ENCODE results near the gene GTPBP3. TPM values are rescaled to one million over a fixed set of nuclear protein-coding genes. Genes with fewer than 3 reads are reported as not detected.

The GTPBP3 gene
- total and polyA plus RNA-seq, 9 of the 15 experiments (the other 6 are each of a cell fraction or from before 2014, with no cell fraction given), result 4.9 to 124 (median 22.6) TPM

- TF ChIP-seq SOX6 (IDR thresholded peaks at IDR 0.05) (peak; percentile 58), PHF21A (IDR thresholded peaks at IDR 0.05; ENCODE audit: borderline replicate concordance, low read depth) (peak; percentile 69; the same call in 1 of the 2 replicates), NBN (IDR thresholded peaks at IDR 0.05; ENCODE audit: low read depth) (peak; percentile 80; the same call in 1 of the 2 replicates), CHD4 (IDR thresholded peaks at IDR 0.05; ENCODE audit: insufficient read depth, insufficient replicate concordance, low read depth, low read length, poor library complexity, severe bottlenecking) (peak; percentile 100), BRD4 (IDR thresholded peaks at IDR 0.05) (peak; percentile 39; the same call in 1 of the 2 replicates), USF1 (CRISPR knock-in tag; IDR thresholded peaks at IDR 0.05) (peak; percentile 42), ZBTB12 (CRISPR knock-in tag; IDR thresholded peaks at IDR 0.05) (0 out of 2 replicates have a peak, but pooled peaks have one; percentile 40), CREB3L1 (IDR thresholded peaks at IDR 0.05; ENCODE audit: borderline replicate concordance, low read depth) (no peak), STAT6 (CRISPR knock-in tag; IDR thresholded peaks at IDR 0.05) (peak; percentile 86; the same call in 1 of the 2 replicates), NFIC (IDR thresholded peaks at IDR 0.05) (peak; percentile 25), HDAC1 (IDR thresholded peaks at IDR 0.05) (peak; percentile 63 to 72; a peak in 3 of 4 replicates), MEIS2 (IDR thresholded peaks at IDR 0.05; ENCODE audit: partially characterized antibody) (peak; percentile 31), SPI1 (IDR thresholded peaks at IDR 0.05; ENCODE audit: borderline replicate concordance, low read depth, low read length) (peak; percentile 46; the same call in 1 of the 2 replicates), RNF219 (CRISPR knock-in tag; IDR thresholded peaks at IDR 0.05) (no peak)
These were observed 3.5 kb upstream of the GTPBP3 start (continued) for GRCh38 chr19:17333611-17334413.
